ENCODE data around the gene PLG.
"Not testable (repeated sequence)": the region's sequence is repeated elsewhere in the genome, so short reads cannot be mapped to it uniquely, and the experiment has no call there.

The PLG gene

GRCh38 chr6:160678230-160678629, 23.8 kb upstream of the PLG start:
- DNase-seq (ENCODE audit: low spot score): no peak
- TF ChIP-seq, protein P1, sequence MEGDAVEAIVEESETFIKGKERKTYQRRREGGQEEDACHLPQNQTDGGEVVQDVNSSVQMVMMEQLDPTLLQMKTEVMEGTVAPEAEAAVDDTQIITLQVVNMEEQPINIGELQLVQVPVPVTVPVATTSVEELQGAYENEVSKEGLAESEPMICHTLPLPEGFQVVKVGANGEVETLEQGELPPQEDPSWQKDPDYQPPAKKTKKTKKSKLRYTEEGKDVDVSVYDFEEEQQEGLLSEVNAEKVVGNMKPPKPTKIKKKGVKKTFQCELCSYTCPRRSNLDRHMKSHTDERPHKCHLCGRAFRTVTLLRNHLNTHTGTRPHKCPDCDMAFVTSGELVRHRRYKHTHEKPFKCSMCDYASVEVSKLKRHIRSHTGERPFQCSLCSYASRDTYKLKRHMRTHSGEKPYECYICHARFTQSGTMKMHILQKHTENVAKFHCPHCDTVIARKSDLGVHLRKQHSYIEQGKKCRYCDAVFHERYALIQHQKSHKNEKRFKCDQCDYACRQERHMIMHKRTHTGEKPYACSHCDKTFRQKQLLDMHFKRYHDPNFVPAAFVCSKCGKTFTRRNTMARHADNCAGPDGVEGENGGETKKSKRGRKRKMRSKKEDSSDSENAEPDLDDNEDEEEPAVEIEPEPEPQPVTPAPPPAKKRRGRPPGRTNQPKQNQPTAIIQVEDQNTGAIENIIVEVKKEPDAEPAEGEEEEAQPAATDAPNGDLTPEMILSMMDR (IDR thresholded peaks at IDR 0.05; ENCODE audit: extremely low read depth, missing control alignments): no peak

GRCh38 chr6:160678744-160679401, 23.2 kb upstream of the PLG start:
- DNase-seq (ENCODE audit: low spot score): no peak
- TF ChIP-seq, protein P1 (IDR thresholded peaks at IDR 0.05; ENCODE audit: extremely low read depth, missing control alignments): no peak

DNA sequence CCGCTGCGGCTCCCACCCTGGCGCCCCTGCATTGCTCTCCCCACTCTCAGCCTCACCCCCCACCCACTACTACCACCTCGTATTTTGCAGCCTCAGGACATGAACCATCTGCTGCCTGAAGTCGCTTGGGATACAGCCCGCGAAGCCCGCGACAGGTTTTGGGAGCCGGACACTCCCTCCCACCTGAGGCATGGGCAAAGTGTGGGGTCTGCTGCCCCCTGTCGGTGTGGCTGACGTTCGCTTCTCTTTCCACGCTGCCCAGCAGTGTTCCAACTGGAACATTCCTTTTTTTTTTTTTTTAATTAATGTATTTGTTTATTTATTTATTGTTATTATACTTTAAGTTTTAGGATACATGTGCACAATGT, 22.7 kb upstream of the PLG start:
- TF ChIP-seq, protein P1 (IDR thresholded peaks at IDR 0.05; ENCODE audit: extremely low read depth, missing control alignments): no peak
- DNase-seq (ENCODE audit: low spot score): no peak

DNA sequence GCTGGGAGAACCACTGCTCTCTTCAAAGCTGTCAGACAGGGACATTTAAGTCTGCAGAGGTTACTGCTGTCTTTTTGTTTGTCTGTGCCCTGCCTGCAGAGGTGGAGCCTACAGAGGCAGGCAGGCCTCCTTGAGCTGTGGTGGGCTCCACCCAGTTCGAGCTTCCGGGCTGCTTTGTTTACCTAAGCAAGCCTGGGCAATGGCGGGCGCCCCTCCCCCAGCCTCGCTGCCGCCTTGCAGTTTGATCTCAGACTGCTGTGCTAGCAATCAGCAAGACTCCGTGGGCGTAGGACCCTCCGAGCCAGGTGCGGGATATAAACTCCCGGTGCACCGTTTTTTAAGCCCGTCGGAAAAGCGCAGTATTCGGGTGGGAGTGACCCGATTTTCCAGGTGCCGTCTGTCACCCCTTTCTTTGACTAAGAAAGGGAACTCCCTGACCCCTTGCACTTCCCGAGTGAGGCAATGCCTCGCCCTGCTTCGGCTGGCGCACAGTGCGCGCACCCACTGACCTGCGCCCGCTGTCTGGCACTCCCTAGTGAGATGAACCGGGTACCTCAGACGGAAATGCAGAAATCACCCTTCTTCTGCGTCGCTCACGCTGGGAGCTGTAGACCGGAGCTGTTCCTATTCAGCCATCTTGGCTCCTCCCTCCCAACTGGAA, 16.8 kb upstream of the PLG start:
- DNase-seq (ENCODE audit: low spot score): not testable (repeated sequence)

GRCh38 chr6:160685762-160686450, 16.1 kb upstream of the PLG start:
- TF ChIP-seq, protein P1 (IDR thresholded peaks at IDR 0.05; ENCODE audit: extremely low read depth, missing control alignments): no peak

DNA sequence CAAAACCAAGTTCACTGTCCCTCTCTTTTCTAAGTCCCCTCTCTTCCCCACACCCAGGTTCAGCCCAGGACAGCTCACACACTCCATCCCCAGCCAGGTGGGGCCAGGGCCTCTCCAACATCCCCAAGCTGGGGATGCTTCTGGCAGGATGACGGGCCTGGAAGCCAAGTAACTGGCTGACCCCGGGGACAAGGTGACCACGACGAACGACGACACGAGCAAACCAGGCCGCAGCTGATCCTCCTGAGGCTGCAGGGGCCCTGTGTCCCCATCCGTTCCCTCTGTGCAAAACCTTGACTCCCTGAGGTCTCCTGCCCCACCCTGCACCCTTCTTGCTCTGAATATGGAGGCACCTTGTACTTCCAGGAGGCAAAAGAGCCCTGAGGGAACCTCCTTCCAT, 11.6 kb upstream of the PLG start:
- TF ChIP-seq, protein P1 (IDR thresholded peaks at IDR 0.05; ENCODE audit: extremely low read depth, missing control alignments): no peak
- no peak for DNase-seq (ENCODE audit: low spot score)

More at GRCh38 chr6:160685762-160686450, 16.1 kb upstream of the PLG start:
- DNase-seq (ENCODE audit: low spot score): no peak

DNA sequence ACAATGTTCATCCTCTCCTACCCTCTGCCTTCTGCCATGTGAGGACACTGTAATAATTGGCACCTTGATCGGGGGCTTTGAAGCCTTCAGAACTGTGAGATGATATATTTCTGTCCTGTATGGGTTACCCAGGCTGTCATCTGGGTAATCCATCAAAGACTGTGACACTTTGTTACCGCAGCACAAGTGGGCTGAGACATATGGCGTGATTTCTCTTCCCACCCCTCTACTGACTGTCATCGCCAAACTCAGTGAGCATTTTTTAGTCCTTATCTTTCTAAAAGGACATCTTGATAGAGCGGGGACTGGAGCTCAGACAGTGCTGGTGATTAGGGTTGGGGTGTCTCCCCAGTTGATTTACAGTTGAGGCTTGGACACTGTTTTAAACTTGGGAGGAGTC, 10.4 kb upstream of the PLG start:
- no peak for DNase-seq (ENCODE audit: low spot score)
- TF ChIP-seq, protein P1 (IDR thresholded peaks at IDR 0.05; ENCODE audit: extremely low read depth, missing control alignments): no peak
